SK-N-SH treated with all-trans-retinoic acid at 6 μM for 48 hours (cell line): Measurements from ENCODE around the gene CASZ1.

Experiments
- ATAC-seq: fragments of 200-7000 bp; cut with Tn5 transposase; 3 replicates; pipeline ENCODE4 v1.9.1; 2020; ENCODE audit warnings: mild to moderate bottlenecking, moderate library complexity
- ARNTL ChIP-seq: fragments of 450-650 bp; formaldehyde crosslinking; IDR thresholded peaks from 2 replicates; pipeline ENCODE4 v1.5.0; 2020; ENCODE audit warnings: low read depth, mild to moderate bottlenecking, moderate library complexity, borderline replicate concordance
- BACH2 ChIP-seq: fragments of 250-450 bp; sonication (Bioruptor Pico); IDR thresholded peaks from 2 replicates; pipeline ENCODE4 v1.9.0; 2021; ENCODE audit warnings: mild to moderate bottlenecking, borderline replicate concordance
- CREB5 ChIP-seq: fragments of 250-450 bp; sonication (Bioruptor Pico); IDR thresholded peaks from 2 replicates; pipeline ENCODE4 v1.5.1; 2020; ENCODE audit warnings: low read depth, mild to moderate bottlenecking, moderate library complexity
- CSDC2 ChIP-seq: fragments of 250-450 bp; sonication (Bioruptor Pico); IDR thresholded peaks from 2 replicates; pipeline ENCODE4 v1.5.0; 2020; ENCODE audit warnings: mild to moderate bottlenecking, moderate library complexity
- GLIS3 ChIP-seq: fragments of 250-450 bp; sonication (Bioruptor Pico); IDR thresholded peaks from 2 replicates; pipeline ENCODE4 v1.5.0; 2020; ENCODE audit warnings: mild to moderate bottlenecking, moderate library complexity
- ISL1 ChIP-seq: fragments of 250-450 bp; sonication (Bioruptor Pico); IDR thresholded peaks from 2 replicates; pipeline ENCODE4 v2.1.2; 2022; ENCODE audit warnings: mild to moderate bottlenecking, moderate library complexity
- OSR1 ChIP-seq: fragments of 250-450 bp; sonication (Bioruptor Pico); IDR thresholded peaks from 2 replicates; pipeline ENCODE4 v1.8.0; 2022; ENCODE audit warnings: moderate library complexity, mild to moderate bottlenecking, inconsistent platforms
- RARB ChIP-seq: fragments of 250-450 bp; sonication (Bioruptor Pico); IDR thresholded peaks from 2 replicates; pipeline ENCODE4 v1.8.0; 2021; ENCODE audit warnings: mild to moderate bottlenecking, moderate library complexity
- SNAI2 ChIP-seq: fragments of 250-450 bp; sonication (Bioruptor Pico); IDR thresholded peaks from 2 replicates; pipeline ENCODE4 v1.5.0; 2020; ENCODE audit warnings: mild to moderate bottlenecking, moderate library complexity
- TCF4 ChIP-seq: fragments of 250-450 bp; sonication (Bioruptor Pico); IDR thresholded peaks from 2 replicates; pipeline ENCODE4 v1.8.0; 2021; ENCODE audit warnings: mild to moderate bottlenecking, moderate library complexity, borderline replicate concordance
- TOX ChIP-seq: fragments of 250-450 bp; sonication (Bioruptor Pico); IDR thresholded peaks from 2 replicates; pipeline ENCODE4 v1.8.0; 2021; ENCODE audit warnings: mild to moderate bottlenecking, moderate library complexity, borderline replicate concordance
- ZC3H10 ChIP-seq: fragments of 250-450 bp; sonication (Bioruptor Pico); IDR thresholded peaks from 2 replicates; pipeline ENCODE4 v1.5.1; 2021; ENCODE audit warnings: mild to moderate bottlenecking, moderate library complexity
- ZFP3 ChIP-seq: fragments of 250-450 bp; sonication (Bioruptor Pico); IDR thresholded peaks from 2 replicates; pipeline ENCODE4 v1.5.0; 2020; ENCODE audit warnings: mild to moderate bottlenecking, moderate library complexity
- ZNF70 ChIP-seq: fragments of 450-650 bp; formaldehyde crosslinking; IDR thresholded peaks from 2 replicates; pipeline ENCODE4 v1.5.0; 2020; ENCODE audit warnings: mild to moderate bottlenecking, moderate library complexity
- ZNF8 ChIP-seq: fragments of 450-650 bp; formaldehyde crosslinking; IDR thresholded peaks from 2 replicates; pipeline ENCODE4 v1.5.0; 2020; ENCODE audit warnings: mild to moderate bottlenecking, moderate library complexity
- TF ChIP-seq, protein P1 (sequence below): fragments of 250-450 bp; sonication (Bioruptor Pico); IDR thresholded peaks from 2 replicates; pipeline ENCODE4 v1.8.0; 2021; ENCODE audit warnings: low read depth, mild to moderate bottlenecking, moderate library complexity, borderline replicate concordance
- TF ChIP-seq, protein P2 (sequence below): fragments of 250-450 bp; sonication (Bioruptor Pico); IDR thresholded peaks from 2 replicates; pipeline ENCODE4 v1.8.0; 2020; ENCODE audit warnings: mild to moderate bottlenecking, moderate library complexity, borderline replicate concordance
- TF ChIP-seq, protein P3 (sequence below): fragments of 250-450 bp; sonication (Bioruptor Pico); IDR thresholded peaks from 2 replicates; pipeline ENCODE4 v1.5.1; 2021; ENCODE audit warnings: mild to moderate bottlenecking, moderate library complexity
- TF ChIP-seq, protein P4 (sequence below): fragments of 250-450 bp; sonication (Bioruptor Pico); IDR thresholded peaks from 2 replicates; pipeline ENCODE4 v1.5.0; 2020; ENCODE audit warnings: mild to moderate bottlenecking, moderate library complexity

The CASZ1 gene

DNA sequence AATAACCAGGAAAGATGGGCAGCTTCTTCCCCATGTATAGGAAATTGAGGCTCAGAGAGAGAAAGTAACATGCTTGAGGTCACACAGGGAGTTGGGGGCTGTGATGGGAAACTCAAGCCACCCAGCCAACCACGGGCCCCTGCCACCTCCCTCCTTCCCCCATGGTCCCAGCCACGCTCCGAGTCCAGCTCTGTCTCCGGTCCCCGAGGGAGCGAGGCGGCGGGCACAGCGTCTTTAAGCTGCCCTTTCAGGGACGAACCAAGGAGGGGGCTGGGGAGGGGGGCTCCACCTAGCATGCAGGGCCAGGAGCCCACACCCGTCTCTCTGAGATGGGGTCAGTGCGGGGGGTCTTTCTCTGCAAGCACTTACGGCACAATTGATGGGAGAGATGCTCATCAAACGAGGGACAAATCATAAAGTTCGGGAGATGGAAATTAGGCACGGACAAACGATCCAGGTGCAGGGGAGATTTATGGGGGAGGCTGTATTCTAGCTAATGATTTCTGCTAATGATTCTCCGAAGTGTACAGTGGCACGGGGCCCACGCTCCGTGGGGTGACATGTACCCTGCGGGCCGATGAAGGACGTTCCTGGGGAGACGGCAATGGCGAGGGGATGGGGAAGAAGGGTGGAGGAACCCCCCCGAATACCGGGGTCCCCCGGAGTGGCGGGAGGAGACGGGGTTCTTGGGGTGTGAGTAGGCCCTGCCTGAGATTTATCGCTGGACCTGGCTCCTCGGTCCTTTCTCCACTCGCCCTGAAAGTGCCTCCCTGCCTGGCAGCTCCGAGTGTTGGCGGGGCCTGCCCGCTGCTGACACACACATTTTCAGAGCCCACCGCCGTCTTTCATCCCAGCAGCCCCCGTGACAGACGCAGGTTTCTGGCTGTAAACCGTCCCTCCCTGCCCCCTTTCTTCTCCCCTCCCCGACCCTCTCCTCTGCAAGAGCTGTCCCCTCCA, 31.2 kb upstream of the CASZ1 start:
- ATAC-seq, result no peak
- TF ChIP-seq ZFP3 (CRISPR knock-in tag) (no peak), ARNTL (CRISPR knock-in tag) (no peak), TOX (CRISPR knock-in tag) (no peak), GLIS3 (no peak), ISL1 (CRISPR knock-in tag) (no peak)
- TF ChIP-seq, protein P1, sequence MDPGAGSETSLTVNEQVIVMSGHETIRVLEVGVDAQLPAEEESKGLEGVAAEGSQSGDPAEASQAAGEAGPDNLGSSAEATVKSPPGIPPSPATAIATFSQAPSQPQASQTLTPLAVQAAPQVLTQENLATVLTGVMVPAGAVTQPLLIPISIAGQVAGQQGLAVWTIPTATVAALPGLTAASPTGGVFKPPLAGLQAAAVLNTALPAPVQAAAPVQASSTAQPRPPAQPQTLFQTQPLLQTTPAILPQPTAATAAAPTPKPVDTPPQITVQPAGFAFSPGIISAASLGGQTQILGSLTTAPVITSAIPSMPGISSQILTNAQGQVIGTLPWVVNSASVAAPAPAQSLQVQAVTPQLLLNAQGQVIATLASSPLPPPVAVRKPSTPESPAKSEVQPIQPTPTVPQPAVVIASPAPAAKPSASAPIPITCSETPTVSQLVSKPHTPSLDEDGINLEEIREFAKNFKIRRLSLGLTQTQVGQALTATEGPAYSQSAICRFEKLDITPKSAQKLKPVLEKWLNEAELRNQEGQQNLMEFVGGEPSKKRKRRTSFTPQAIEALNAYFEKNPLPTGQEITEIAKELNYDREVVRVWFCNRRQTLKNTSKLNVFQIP (CRISPR knock-in tag), result no peak
- TF ChIP-seq, protein P2, sequence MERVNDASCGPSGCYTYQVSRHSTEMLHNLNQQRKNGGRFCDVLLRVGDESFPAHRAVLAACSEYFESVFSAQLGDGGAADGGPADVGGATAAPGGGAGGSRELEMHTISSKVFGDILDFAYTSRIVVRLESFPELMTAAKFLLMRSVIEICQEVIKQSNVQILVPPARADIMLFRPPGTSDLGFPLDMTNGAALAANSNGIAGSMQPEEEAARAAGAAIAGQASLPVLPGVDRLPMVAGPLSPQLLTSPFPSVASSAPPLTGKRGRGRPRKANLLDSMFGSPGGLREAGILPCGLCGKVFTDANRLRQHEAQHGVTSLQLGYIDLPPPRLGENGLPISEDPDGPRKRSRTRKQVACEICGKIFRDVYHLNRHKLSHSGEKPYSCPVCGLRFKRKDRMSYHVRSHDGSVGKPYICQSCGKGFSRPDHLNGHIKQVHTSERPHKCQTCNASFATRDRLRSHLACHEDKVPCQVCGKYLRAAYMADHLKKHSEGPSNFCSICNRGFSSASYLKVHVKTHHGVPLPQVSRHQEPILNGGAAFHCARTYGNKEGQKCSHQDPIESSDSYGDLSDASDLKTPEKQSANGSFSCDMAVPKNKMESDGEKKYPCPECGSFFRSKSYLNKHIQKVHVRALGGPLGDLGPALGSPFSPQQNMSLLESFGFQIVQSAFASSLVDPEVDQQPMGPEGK (CRISPR knock-in tag), result no peak
- TF ChIP-seq, protein P3, sequence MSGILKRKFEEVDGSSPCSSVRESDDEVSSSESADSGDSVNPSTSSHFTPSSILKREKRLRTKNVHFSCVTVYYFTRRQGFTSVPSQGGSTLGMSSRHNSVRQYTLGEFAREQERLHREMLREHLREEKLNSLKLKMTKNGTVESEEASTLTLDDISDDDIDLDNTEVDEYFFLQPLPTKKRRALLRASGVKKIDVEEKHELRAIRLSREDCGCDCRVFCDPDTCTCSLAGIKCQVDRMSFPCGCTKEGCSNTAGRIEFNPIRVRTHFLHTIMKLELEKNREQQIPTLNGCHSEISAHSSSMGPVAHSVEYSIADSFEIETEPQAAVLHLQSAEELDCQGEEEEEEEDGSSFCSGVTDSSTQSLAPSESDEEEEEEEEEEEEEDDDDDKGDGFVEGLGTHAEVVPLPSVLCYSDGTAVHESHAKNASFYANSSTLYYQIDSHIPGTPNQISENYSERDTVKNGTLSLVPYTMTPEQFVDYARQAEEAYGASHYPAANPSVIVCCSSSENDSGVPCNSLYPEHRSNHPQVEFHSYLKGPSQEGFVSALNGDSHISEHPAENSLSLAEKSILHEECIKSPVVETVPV (CRISPR knock-in tag), result no peak

- TF ChIP-seq, protein P1 (CRISPR knock-in tag), result no peak
- TF ChIP-seq, all 23 proteins: peak for 0
- ATAC-seq, result no peak
These were observed 29.1 kb upstream of the CASZ1 start for GRCh38 chr1:10825592-10825991.

GRCh38 chr1:10824821-10825540, 28.5 kb upstream of the CASZ1 start:
- TF ChIP-seq TCF4 (CRISPR knock-in tag), result no peak
- peak; percentile 72 for ATAC-seq

- TF ChIP-seq ZC3H10 (CRISPR knock-in tag), result no peak
- ATAC-seq, result no peak
These were observed 26.6 kb upstream of the CASZ1 start for GRCh38 chr1:10823000-10823401.

DNA sequence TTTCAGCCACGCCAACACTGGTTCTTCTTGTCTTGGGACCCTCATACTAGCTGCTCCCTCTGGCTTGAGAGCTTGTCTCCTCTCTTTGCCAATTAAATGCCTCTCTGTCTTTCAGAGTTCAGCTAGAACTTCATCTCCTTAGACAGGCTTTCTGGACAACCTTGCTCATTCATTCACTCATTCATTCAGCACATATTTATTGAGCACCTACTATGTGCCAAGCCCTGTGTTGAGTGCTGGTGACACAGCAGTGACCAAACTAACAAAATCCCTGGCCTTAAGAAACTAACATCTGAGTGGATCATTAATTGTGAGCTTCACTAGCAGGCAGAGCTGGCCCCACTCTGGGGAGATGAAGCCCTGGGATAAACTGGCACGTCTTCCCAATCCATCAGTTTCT, 24.9 kb upstream of the CASZ1 start:
- ATAC-seq, result no peak
- TF ChIP-seq RARB (CRISPR knock-in tag) (no peak), CREB5 (CRISPR knock-in tag) (no peak), BACH2 (CRISPR knock-in tag) (no peak), OSR1 (CRISPR knock-in tag) (no peak), TOX (CRISPR knock-in tag) (no peak), CSDC2 (CRISPR knock-in tag) (no peak), TCF4 (CRISPR knock-in tag) (no peak), ZNF70 (no peak), ZNF8 (CRISPR knock-in tag) (no peak), ZFP3 (CRISPR knock-in tag) (no peak), SNAI2 (CRISPR knock-in tag) (no peak), ARNTL (CRISPR knock-in tag) (no peak), GLIS3 (no peak), ISL1 (CRISPR knock-in tag) (no peak)
- TF ChIP-seq, protein P4, sequence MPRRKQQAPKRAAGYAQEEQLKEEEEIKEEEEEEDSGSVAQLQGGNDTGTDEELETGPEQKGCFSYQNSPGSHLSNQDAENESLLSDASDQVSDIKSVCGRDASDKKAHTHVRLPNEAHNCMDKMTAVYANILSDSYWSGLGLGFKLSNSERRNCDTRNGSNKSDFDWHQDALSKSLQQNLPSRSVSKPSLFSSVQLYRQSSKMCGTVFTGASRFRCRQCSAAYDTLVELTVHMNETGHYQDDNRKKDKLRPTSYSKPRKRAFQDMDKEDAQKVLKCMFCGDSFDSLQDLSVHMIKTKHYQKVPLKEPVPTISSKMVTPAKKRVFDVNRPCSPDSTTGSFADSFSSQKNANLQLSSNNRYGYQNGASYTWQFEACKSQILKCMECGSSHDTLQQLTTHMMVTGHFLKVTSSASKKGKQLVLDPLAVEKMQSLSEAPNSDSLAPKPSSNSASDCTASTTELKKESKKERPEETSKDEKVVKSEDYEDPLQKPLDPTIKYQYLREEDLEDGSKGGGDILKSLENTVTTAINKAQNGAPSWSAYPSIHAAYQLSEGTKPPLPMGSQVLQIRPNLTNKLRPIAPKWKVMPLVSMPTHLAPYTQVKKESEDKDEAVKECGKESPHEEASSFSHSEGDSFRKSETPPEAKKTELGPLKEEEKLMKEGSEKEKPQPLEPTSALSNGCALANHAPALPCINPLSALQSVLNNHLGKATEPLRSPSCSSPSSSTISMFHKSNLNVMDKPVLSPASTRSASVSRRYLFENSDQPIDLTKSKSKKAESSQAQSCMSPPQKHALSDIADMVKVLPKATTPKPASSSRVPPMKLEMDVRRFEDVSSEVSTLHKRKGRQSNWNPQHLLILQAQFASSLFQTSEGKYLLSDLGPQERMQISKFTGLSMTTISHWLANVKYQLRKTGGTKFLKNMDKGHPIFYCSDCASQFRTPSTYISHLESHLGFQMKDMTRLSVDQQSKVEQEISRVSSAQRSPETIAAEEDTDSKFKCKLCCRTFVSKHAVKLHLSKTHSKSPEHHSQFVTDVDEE (CRISPR knock-in tag), result no peak
- TF ChIP-seq, protein P3 (CRISPR knock-in tag), result no peak
